DND-41 (cell line): ENCODE results near the gene KASH5.
A peak's percentile ranks its signal among the peaks of the same experiment; 100 is the strongest.

Experiments used
- ATAC-seq: fragments of 200-7000 bp; cut with Tn5 transposase; 3 replicates; pipeline ENCODE4 v1.9.1; 2021; ENCODE audit warnings: low read depth; ENCODE audit not compliant: insufficient read depth
- DNase-seq: peaks from one replicate; pipeline ENCODE4 v3.0.0-alpha.2; 2020
- H2AFZ ChIP-seq: 2 replicates; pipeline ENCODE4 v1.6.0; 2012; ENCODE audit warnings: low read depth, low read length
- H3K27ac ChIP-seq: 2 replicates; pipeline ENCODE4 v1.5.1; 2012; ENCODE audit warnings: low read length, inconsistent platforms
- H3K27me3 ChIP-seq: fragments of 200-600 bp; sonication (generic); 2 replicates; pipeline ENCODE4 v1.6.0; 2012; ENCODE audit warnings: low read length, mild to moderate bottlenecking, inconsistent platforms; ENCODE audit not compliant: insufficient read depth, poor library complexity
- H3K36me3 ChIP-seq: 2 replicates; pipeline ENCODE4 v1.5.1; 2012; ENCODE audit warnings: low read length, inconsistent platforms; ENCODE audit not compliant: insufficient read depth
- H3K4me1 ChIP-seq: 2 replicates; pipeline ENCODE4 v1.5.1; 2012; ENCODE audit warnings: mild to moderate bottlenecking, low read length; ENCODE audit not compliant: insufficient read depth
- H3K4me2 ChIP-seq: 2 replicates; pipeline ENCODE4 v1.6.0; 2012; ENCODE audit warnings: mild to moderate bottlenecking, moderate library complexity, low read length, inconsistent platforms; ENCODE audit not compliant: insufficient read depth
- H3K4me3 ChIP-seq, 2 experiments: fragments of 200-600 bp in 1 of 2; shearing (Covaris generic) in 1 of 2; 2 replicates each; pipeline ENCODE4 v1.5.1; 2012 to 2016; ENCODE audit warnings: inconsistent platforms in 2 of 2, low read length in 2 of 2, mild to moderate bottlenecking in 2 of 2, low read depth in 1 of 2, moderate library complexity in 1 of 2
- H3K79me2 ChIP-seq: 2 replicates; pipeline ENCODE4 v1.6.0; 2012; ENCODE audit warnings: low read length, inconsistent platforms; ENCODE audit not compliant: insufficient read depth
- H3K9ac ChIP-seq: 2 replicates; pipeline ENCODE4 v1.6.0; 2012; ENCODE audit warnings: low read depth, mild to moderate bottlenecking, inconsistent platforms, low read length, moderate library complexity
- H3K9me3 ChIP-seq: 2 replicates; pipeline ENCODE4 v1.5.1; 2012; ENCODE audit warnings: low read length, moderate library complexity, mild to moderate bottlenecking, inconsistent platforms; ENCODE audit not compliant: insufficient read depth, severe bottlenecking
- H4K20me1 ChIP-seq: 2 replicates; pipeline ENCODE4 v1.6.0; 2012; ENCODE audit warnings: low read length; ENCODE audit not compliant: insufficient read depth
- CTCF ChIP-seq: IDR thresholded peaks from 2 replicates; pipeline ENCODE4 v1.5.1; 2012; ENCODE audit warnings: borderline replicate concordance, low read length, moderate library complexity, mild to moderate bottlenecking; ENCODE audit not compliant: poor library complexity, severe bottlenecking; ENCODE audit errors: extremely low read depth
- EZH2 ChIP-seq: IDR thresholded peaks from 3 replicates; pipeline ENCODE4 v1.6.1; 2012; ENCODE audit warnings: borderline replicate concordance, low read depth, mild to moderate bottlenecking, moderate library complexity, low read length, inconsistent platforms; ENCODE audit not compliant: severe bottlenecking

The KASH5 gene

GRCh38 chr19:49445997-49446396 is 57.9 kb downstream of the KASH5 start:
- Histone ChIP-seq H3K27ac (no peak overlapping the region), H3K4me2 (no peak overlapping the region), H3K36me3 (peaks cover 41% of the 10 kb centered on the region), H2AFZ (no peak overlapping the region), H3K9ac (no peak overlapping the region), H3K9me3 (no peaks in the 10 kb centered on the region), H3K4me1 (peaks cover 31% of the 10 kb centered on the region), H4K20me1 (peaks cover 22% of the 10 kb centered on the region; the same call in 1 of the 2 replicates), H3K27me3 (peaks cover 6% of the 10 kb centered on the region), H3K4me3 (no peak overlapping the region), H3K79me2 (peaks cover 20% of the 10 kb centered on the region)
- DNase-seq (no peak), ATAC-seq (no peak)
- TF ChIP-seq EZH2 (no peak), CTCF (no peak)

- H2AFZ ChIP-seq, result no peak overlapping the region
- no peak overlapping the region for H3K4me2 ChIP-seq
- no peak overlapping the region for H3K27ac ChIP-seq
- H3K4me3 ChIP-seq, result no peak overlapping the region
- H3K9me3 ChIP-seq, result no peaks in the 10 kb centered on the region
- ATAC-seq, result no peak
- H3K4me1 ChIP-seq, result peaks cover 40% of the 10 kb centered on the region
- no peak for TF ChIP-seq EZH2
- no peak for TF ChIP-seq CTCF
- peak; percentile 67 for DNase-seq
- H4K20me1 ChIP-seq, result peaks cover 22% of the 10 kb centered on the region; the same call in 1 of the 2 replicates
- H3K27me3 ChIP-seq, result no peaks in the 10 kb centered on the region
- peaks cover 32% of the 10 kb centered on the region for H3K79me2 ChIP-seq
- peaks cover 44% of the 10 kb centered on the region for H3K36me3 ChIP-seq
- H3K9ac ChIP-seq, result no peak overlapping the region
Measured at GRCh38 chr19:49447485-49448431, 59.7 kb downstream of the KASH5 start.

- H3K9ac ChIP-seq, result no peak overlapping the region
- H3K4me3 ChIP-seq, result no peak overlapping the region
- H3K4me2 ChIP-seq, result no peak overlapping the region
- ATAC-seq (no peak), DNase-seq (no peak)
- no peak overlapping the region for H3K27ac ChIP-seq
- H3K79me2 ChIP-seq, result peaks cover 32% of the 10 kb centered on the region
- no peaks in the 10 kb centered on the region for H3K27me3 ChIP-seq
- peaks cover 22% of the 10 kb centered on the region; the same call in 1 of the 2 replicates for H4K20me1 ChIP-seq
- TF ChIP-seq CTCF, result no peak
- H3K9me3 ChIP-seq, result no peaks in the 10 kb centered on the region
- peaks cover 34% of the 10 kb centered on the region for H3K4me1 ChIP-seq
- no peak overlapping the region for H2AFZ ChIP-seq
- H3K36me3 ChIP-seq, result peaks cover 44% of the 10 kb centered on the region
Measured at GRCh38 chr19:49448432-49448786, 60.4 kb downstream of the KASH5 start.
